HepG2 (cell line): ENCODE results near the gene SSC5D. TPM values are rescaled to one million over a fixed set of nuclear protein-coding genes. Genes with fewer than 3 reads are reported as not detected.
A peak's percentile ranks its signal among the peaks of the same experiment; 100 is the strongest.

Experiments
- GABPB1 ChIP-seq: IDR thresholded peaks from 2 replicates; pipeline ENCODE4 v1.6.1; 2016; ENCODE audit warnings: mild to moderate bottlenecking, missing genetic modification reagents, moderate library complexity, missing compliant biosample characterization
- IRF9 ChIP-seq: sonication (generic); formaldehyde crosslinking; IDR thresholded peaks from 2 replicates; pipeline ENCODE4 v1.8.0; 2022; ENCODE audit warnings: missing genetic modification reagents, mild to moderate bottlenecking, borderline replicate concordance
- PHF20 ChIP-seq: sonication (generic); formaldehyde crosslinking; IDR thresholded peaks from 2 replicates; pipeline ENCODE4 v1.5.0; 2020; ENCODE audit warnings: mild to moderate bottlenecking, missing genetic modification reagents
- RXRB ChIP-seq: IDR thresholded peaks from 2 replicates; pipeline ENCODE4 v1.6.1; 2016; ENCODE audit warnings: borderline replicate concordance, missing genetic modification reagents, missing compliant biosample characterization
- SNAPC2 ChIP-seq: sonication (generic); formaldehyde crosslinking; IDR thresholded peaks from 2 replicates; pipeline ENCODE4 v1.8.1; 2022; ENCODE audit warnings: mild to moderate bottlenecking, missing genetic modification reagents
- SP5 ChIP-seq: IDR thresholded peaks from 2 replicates; pipeline ENCODE4 v1.6.1; 2016; ENCODE audit warnings: low read depth, borderline replicate concordance
- TBX2 ChIP-seq: sonication (generic); formaldehyde crosslinking; IDR thresholded peaks from 2 replicates; pipeline ENCODE4 v1.5.0; 2020; ENCODE audit warnings: missing genetic modification reagents, mild to moderate bottlenecking, borderline replicate concordance
- ZBTB21 ChIP-seq: sonication (generic); formaldehyde crosslinking; IDR thresholded peaks from 2 replicates; pipeline ENCODE4 v1.4.0; 2020; ENCODE audit warnings: missing genetic modification reagents
- ZEB1 ChIP-seq: IDR thresholded peaks from 2 replicates; pipeline ENCODE4 v1.6.1; 2012; ENCODE audit warnings: mild to moderate bottlenecking, low read depth, inconsistent platforms; ENCODE audit not compliant: insufficient replicate concordance
- ZNF687 ChIP-seq: sonication (generic); formaldehyde crosslinking; IDR thresholded peaks from 2 replicates; pipeline ENCODE4 v1.5.1; 2020; ENCODE audit warnings: mild to moderate bottlenecking, missing genetic modification reagents, moderate library complexity
- polyA plus RNA-seq, 8 experiments: library from polyadenylated mRNA; depleted of rRNA in 3 of 8; stranded (reverse) in 7 of 8; unstranded in 1 of 8; fragments of >200 nt; fragmentation: Illumina TruSeq in 4 of 8; extraction: Trizol in 4 of 8; gene quantifications; 2 replicates each; pipeline versions ENCODE4 v1.2.1 to v1.2.3, GENCODE V29; 2011 to 2016; ENCODE audit warnings: low read depth in 4 of 8, missing spikeins in 1 of 8, mixed read lengths in 1 of 8; ENCODE audit not compliant: insufficient read depth in 1 of 8
- total RNA-seq, 5 experiments: library from RNA; depleted of rRNA; stranded (reverse); fragments of >200 nt; fragmentation: Illumina TruSeq; extraction: Trizol; gene quantifications; 2 replicates each; pipeline ENCODE4 v1.2.3, GENCODE V29; 2016; ENCODE audit warnings: low read depth in 1 of 5

Gene SSC5D
- total and polyA plus RNA-seq, 2 of the 13 experiments (the other 11 are each of a cell fraction or from before 2014, with no cell fraction given), result not detected

DNA sequence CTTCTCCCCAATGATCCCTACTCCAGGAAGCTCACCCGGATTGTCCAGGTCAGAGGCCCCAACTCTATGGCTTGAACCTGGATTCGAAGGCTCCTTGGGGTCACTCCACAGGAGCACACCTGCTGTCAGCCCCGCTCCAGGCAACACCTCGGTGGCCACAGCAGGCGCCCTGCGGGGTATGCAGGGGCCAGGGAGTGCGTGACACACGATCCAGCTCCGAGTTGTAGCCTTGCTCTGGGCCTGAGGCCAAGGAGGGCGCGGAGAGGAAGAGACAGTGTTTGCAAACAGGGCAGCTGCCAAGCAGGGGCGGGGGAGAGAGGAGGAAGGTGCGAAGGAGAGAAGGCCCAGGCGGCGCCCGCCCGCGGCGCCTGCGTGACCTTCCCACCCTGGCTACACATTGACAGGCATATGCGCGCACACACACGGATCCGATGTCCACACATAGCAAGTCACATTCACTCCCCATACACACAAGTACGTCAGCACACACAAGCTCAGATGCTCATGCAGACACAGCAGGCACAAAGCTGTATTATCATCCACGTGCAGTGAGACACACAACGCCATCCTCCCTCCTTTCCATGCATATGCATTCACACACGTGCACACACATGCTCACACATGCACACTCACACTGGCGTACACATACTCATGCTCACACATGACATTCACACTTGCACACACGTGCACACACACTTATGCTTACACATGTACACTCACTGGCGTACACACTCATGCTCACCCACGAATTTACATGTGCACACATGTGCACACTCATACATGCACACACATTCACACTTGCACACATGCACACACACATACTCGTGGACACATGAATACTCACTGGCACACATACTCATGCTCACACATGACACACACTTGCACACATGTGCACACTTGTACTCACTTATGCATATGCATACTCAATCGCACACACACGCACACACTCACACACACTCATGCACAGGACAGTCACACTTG is 38.3 kb downstream of the SSC5D start (continued):
- peak; percentile 86 for TF ChIP-seq ZNF687 (CRISPR knock-in tag)
- no peak for TF ChIP-seq IRF9 (CRISPR knock-in tag)
- TF ChIP-seq SP5 (CRISPR knock-in tag), result 0 out of 2 replicates have a peak, but pooled peaks have one; percentile 37
- TF ChIP-seq ZEB1, result no peak
- peak; percentile 35; the same call in 1 of the 2 replicates for TF ChIP-seq GABPB1 (CRISPR knock-in tag)
- TF ChIP-seq RXRB (CRISPR knock-in tag), result no peak
- TF ChIP-seq PHF20 (CRISPR knock-in tag), result no peak
- no peak for TF ChIP-seq SNAPC2 (CRISPR knock-in tag)
- no peak for TF ChIP-seq ZBTB21 (CRISPR knock-in tag)
- peak; percentile 31; the same call in 1 of the 2 replicates for TF ChIP-seq TBX2 (CRISPR knock-in tag)
